H1 (cell line): ENCODE data around the gene FAM227B.

Experiments
- CTCF ChIP-seq, 3 experiments: IDR thresholded peaks; 1 replicate in 2 of 3; 2 replicates in 1 of 3; pipeline versions ENCODE4 v1.5.1 to v1.6.1; 2011; ENCODE audit warnings: low read length in 3 of 3, mild to moderate bottlenecking in 3 of 3, inconsistent platforms in 2 of 3, low read depth in 1 of 3, moderate library complexity in 1 of 3; ENCODE audit not compliant: insufficient read depth in 1 of 3; ENCODE audit errors: control extremely low read depth in 1 of 3
- EP300 ChIP-seq, 2 experiments: IDR thresholded peaks; 1 replicate in 1 of 2; 2 replicates in 1 of 2; pipeline ENCODE4 v1.6.1; 2011 to 2012; ENCODE audit warnings: low read depth in 2 of 2, low read length in 2 of 2, mild to moderate bottlenecking in 2 of 2, borderline replicate concordance in 1 of 2, inconsistent platforms in 1 of 2, moderate library complexity in 1 of 2
- KDM1A ChIP-seq: fragments of 200-600, 300-600 bp; sonication (generic); IDR thresholded peaks from 2 replicates; pipeline ENCODE4 v1.7.1; 2016; ENCODE audit warnings: mild to moderate bottlenecking, low read length, borderline replicate concordance

DNA sequence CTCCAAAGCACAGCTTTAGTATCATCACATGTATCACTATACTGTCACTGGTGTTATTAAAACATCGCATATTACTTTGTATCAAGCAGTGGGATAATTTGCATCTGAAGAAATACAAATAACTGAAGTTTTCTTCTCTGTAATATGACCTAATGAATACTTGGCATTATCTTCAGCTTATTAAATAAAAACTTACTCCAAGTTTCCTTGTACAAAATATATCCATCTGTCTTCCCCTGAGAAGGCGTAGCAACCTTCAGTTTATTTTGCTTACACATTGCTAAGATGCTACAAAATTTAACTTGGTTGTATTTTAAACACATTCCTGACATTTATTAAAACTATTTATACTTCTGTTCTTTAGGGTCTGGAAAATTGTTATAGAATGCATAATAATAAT lies 183.9 kb downstream of the FAM227B start:
- TF ChIP-seq CTCF (IDR thresholded peaks at IDR 0.05; ENCODE audit: control extremely low read depth in 1 of 3, insufficient read depth in 1 of 3, low read depth in 1 of 3, low read length in 3 of 3) (no peak), KDM1A (no peak), EP300 (IDR thresholded peaks at IDR 0.05; ENCODE audit: borderline replicate concordance in 1 of 2, low read depth in 2 of 2, low read length in 2 of 2) (no peak)
